GM21423 (cell line): ENCODE data around the gene SLC39A10.
"Not testable (repeated sequence)": the region's sequence is repeated elsewhere in the genome, so short reads cannot be mapped to it uniquely, and the experiment has no call there.

ENCODE experiments used
- ATAC-seq: cut with Tn5 transposase; IDR thresholded peaks from one replicate; pipeline ENCODE4 v1.9.1; 2021; ENCODE audit warnings: mild to moderate bottlenecking, moderate library complexity; ENCODE audit not compliant: unreplicated experiment

SLC39A10 gene

GRCh38 chr2:195656859-195657633, at the start of gene SLC39A10:
Gene SLC39A10, plus strand, starts transcription at chr2:195657226. Its CDS starts 22,817 bp downstream, at chr2:195680043.
- ATAC-seq: peak; percentile 69

GRCh38 chr2:195608768-195609454, 48.1 kb upstream of the SLC39A10 start:
- ATAC-seq: no peak

GRCh38 chr2:195610717-195611116, 46.3 kb upstream of the SLC39A10 start:
- no peak for ATAC-seq

- no peak for ATAC-seq
These were observed 44.2 kb upstream of the SLC39A10 start for GRCh38 chr2:195612611-195613495.

- no peak for ATAC-seq
These were observed 43.1 kb upstream of the SLC39A10 start for GRCh38 chr2:195613922-195614321.

- ATAC-seq: no peak
These were observed 37.4 kb upstream of the SLC39A10 start for GRCh38 chr2:195619590-195619989.

- ATAC-seq: no peak
These were observed 36.5 kb upstream of the SLC39A10 start for GRCh38 chr2:195620501-195620900.

GRCh38 chr2:195622966-195623365, 34.1 kb upstream of the SLC39A10 start:
- ATAC-seq: peak; percentile 81

- ATAC-seq: no peak
These were observed 30.5 kb upstream of the SLC39A10 start for GRCh38 chr2:195626507-195626906.

GRCh38 chr2:195628666-195629065, 28.4 kb upstream of the SLC39A10 start:
- no peak for ATAC-seq

GRCh38 chr2:195632856-195633572, 24.0 kb upstream of the SLC39A10 start:
- no peak for ATAC-seq

- ATAC-seq: no peak
These were observed 23.5 kb upstream of the SLC39A10 start for GRCh38 chr2:195633573-195633870.

GRCh38 chr2:195633974-195634373, 23.1 kb upstream of the SLC39A10 start:
- no peak for ATAC-seq

- no peak for ATAC-seq
These were observed 20.1 kb upstream of the SLC39A10 start for GRCh38 chr2:195636890-195637289.

- ATAC-seq: no peak
These were observed 18.3 kb upstream of the SLC39A10 start for GRCh38 chr2:195638750-195639149.

- no peak for ATAC-seq
These were observed 17.7 kb upstream of the SLC39A10 start for GRCh38 chr2:195639238-195639858.

GRCh38 chr2:195639959-195640358, 17.1 kb upstream of the SLC39A10 start:
- ATAC-seq: no peak

GRCh38 chr2:195642027-195642678, 14.9 kb upstream of the SLC39A10 start:
- no peak for ATAC-seq

- ATAC-seq: peak; percentile 44
These were observed 14.4 kb upstream of the SLC39A10 start for GRCh38 chr2:195642679-195643068.

- ATAC-seq: not testable (repeated sequence)
These were observed 12.3 kb upstream of the SLC39A10 start for GRCh38 chr2:195644708-195645107.
